OCI-LY7 (cell line): ENCODE results near the gene EFNA3. TPM values are rescaled to one million over a fixed set of nuclear protein-coding genes. Genes with fewer than 3 reads are reported as not detected.

Experiments used
- BruUV-seq: library from RNA; stranded (reverse); fragments of 400-500 nt; replicated peaks from 2 replicates; lab custom pipeline; 2021; lab: Mats Ljungman, UMichigan
- CTCF ChIA-PET: fragments of 300-600 bp; sonication (Branson Sonifier 250); formaldehyde crosslinking; loops from one replicate; lab custom pipeline; 2022; ENCODE audit warnings: antibody characterized with exemption; ENCODE audit not compliant: unreplicated experiment; lab: Charles Lee
- POLR2A ChIA-PET: fragments of 300-600 bp; sonication (Branson Sonifier 250); formaldehyde crosslinking; loops from one replicate; lab custom pipeline; 2022; ENCODE audit warnings: antibody characterized with exemption; lab: Charles Lee
- DNase-seq: peaks from one replicate; pipeline ENCODE4 v3.0.0-alpha.2; 2015; ENCODE audit warnings: low spot score
- H2AFZ ChIP-seq: fragments of 200-600 bp; sonication (generic), shearing (Covaris generic); 2 replicates; pipeline ENCODE4 v1.6.1; 2014; ENCODE audit warnings: mild to moderate bottlenecking, antibody characterized with exemption, low read length, moderate library complexity
- H3K27ac ChIP-seq: fragments of 200-600 bp; sonication (generic); 2 replicates; pipeline ENCODE4 v1.5.1; 2014; ENCODE audit warnings: mixed run types, low read depth, mild to moderate bottlenecking, moderate library complexity, low read length, inconsistent platforms; ENCODE audit not compliant: poor library complexity, severe bottlenecking
- H3K36me3 ChIP-seq: fragments of 200-600 bp; sonication (generic); 2 replicates; pipeline ENCODE4 v1.6.1; 2014; ENCODE audit warnings: mild to moderate bottlenecking, antibody characterized with exemption, low read length, moderate library complexity, mixed read lengths; ENCODE audit not compliant: insufficient read depth
- H3K4me1 ChIP-seq: fragments of 200-600 bp; sonication (generic); 2 replicates; pipeline ENCODE4 v1.5.1; 2014; ENCODE audit warnings: mild to moderate bottlenecking, low read length; ENCODE audit not compliant: insufficient read depth, poor library complexity, severe bottlenecking
- H3K4me2 ChIP-seq: fragments of 200-600 bp; sonication (generic); 2 replicates; pipeline ENCODE4 v1.6.1; 2014; ENCODE audit warnings: mild to moderate bottlenecking, low read length
- H3K4me3 ChIP-seq: fragments of 200-600 bp; sonication (generic); 2 replicates; pipeline ENCODE4 v1.5.1; 2014; ENCODE audit warnings: mild to moderate bottlenecking, low read depth, low read length; ENCODE audit not compliant: poor library complexity, severe bottlenecking
- H3K79me2 ChIP-seq: fragments of 200-600 bp; sonication (generic); 2 replicates; pipeline ENCODE4 v1.6.1; 2016; ENCODE audit warnings: low read depth, mild to moderate bottlenecking, low read length, moderate library complexity, mixed read lengths; ENCODE audit not compliant: insufficient read depth
- H3K9me2 ChIP-seq: fragments of 200-600 bp; sonication (generic); 2 replicates; pipeline ENCODE4 v1.6.1; 2016; ENCODE audit warnings: mild to moderate bottlenecking, low read length, mixed read lengths; ENCODE audit not compliant: insufficient read depth
- H3K9me3 ChIP-seq: fragments of 200-600 bp; sonication (generic); 2 replicates; pipeline ENCODE4 v1.6.1; 2014; ENCODE audit warnings: mild to moderate bottlenecking, mixed run types, low read length, mixed read lengths
- H4K20me1 ChIP-seq: fragments of 200-600 bp; sonication (generic); 2 replicates; pipeline ENCODE4 v1.6.1; 2014; ENCODE audit warnings: mild to moderate bottlenecking, antibody characterized with exemption, low read length, moderate library complexity, mixed read lengths; ENCODE audit not compliant: insufficient read depth
- CTCF ChIP-seq: fragments of 200-600 bp; sonication (generic); conservative IDR thresholded peaks from 2 replicates; pipeline ENCODE4 v1.5.1; 2014; ENCODE audit warnings: mild to moderate bottlenecking, antibody characterized with exemption, low read length, moderate library complexity, mixed read lengths
- EZH2phosphoT487 ChIP-seq: fragments of 200-600 bp; sonication (generic); IDR thresholded peaks from 2 replicates; pipeline ENCODE4 v1.6.1; 2018; ENCODE audit warnings: low read depth, borderline replicate concordance, mild to moderate bottlenecking, mixed run types, antibody characterized with exemption, low read length, moderate library complexity, mixed read lengths
- intact Hi-C: fragments of 100-400 bp; cut with micrococcal nuclease; formaldehyde crosslinking; loops from one replicate; pipeline ENCODE4 v1.10.0; 2022; ENCODE audit not compliant: unreplicated experiment
- total RNA-seq, 2 experiments: library from RNA; depleted of rRNA in 1 of 2; stranded (reverse); fragments of >200 nt in 1 of 2; shearing (Covaris generic) in 1 of 2; gene quantifications; 2 replicates each; pipeline ENCODE4 v1.2.3, GENCODE V29; 2014 to 2022

Gene EFNA3
- total RNA-seq, 2 experiments from 2014 or later, result 6.7 to 10.8 TPM

DNA sequence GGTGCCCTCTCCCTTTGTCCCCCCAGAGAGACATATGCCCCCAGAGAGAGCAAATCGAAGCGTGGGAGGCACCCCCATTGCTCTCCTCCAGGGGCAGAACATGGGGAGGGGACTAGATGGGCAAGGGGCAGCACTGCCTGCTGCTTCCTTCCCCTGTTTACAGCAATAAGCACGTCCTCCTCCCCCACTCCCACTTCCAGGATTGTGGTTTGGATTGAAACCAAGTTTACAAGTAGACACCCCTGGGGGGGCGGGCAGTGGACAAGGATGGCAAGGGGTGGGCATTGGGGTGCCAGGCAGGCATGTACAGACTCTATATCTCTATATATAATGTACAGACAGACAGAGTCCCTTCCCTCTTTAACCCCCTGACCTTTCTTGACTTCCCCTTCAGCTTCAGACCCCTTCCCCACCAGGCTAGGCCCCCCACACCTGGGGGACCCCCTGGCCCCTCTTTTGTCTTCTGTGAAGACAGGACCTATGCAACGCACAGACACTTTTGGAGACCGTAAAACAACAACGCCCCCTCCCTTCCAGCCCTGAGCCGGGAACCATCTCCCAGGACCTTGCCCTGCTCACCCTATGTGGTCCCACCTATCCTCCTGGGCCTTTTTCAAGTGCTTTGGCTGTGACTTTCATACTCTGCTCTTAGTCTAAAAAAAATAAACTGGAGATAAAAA is 8.4 kb downstream of the EFNA3 start:
- H3K27ac ChIP-seq, result no peak overlapping the region
- H3K9me3 ChIP-seq, result no peaks in the 10 kb centered on the region
- no peaks in the 10 kb centered on the region for H3K36me3 ChIP-seq
- no peaks in the 10 kb centered on the region for H3K79me2 ChIP-seq
- peaks cover 29% of the 10 kb centered on the region for H3K4me1 ChIP-seq
- DNase-seq, result no peak
- TSS peak; percentile 51 for BruUV-seq
- no peak overlapping the region for H2AFZ ChIP-seq
- no peaks in the 10 kb centered on the region for H3K9me2 ChIP-seq
- H4K20me1 ChIP-seq, result no peaks in the 10 kb centered on the region
- peak overlapping the region; percentile 99; the same call in 1 of the 2 replicates for H3K4me2 ChIP-seq
- TF ChIP-seq CTCF (peak; percentile 62), EZH2phosphoT487 (no peak)
- CTCF ChIA-PET, result no interaction called here
- intact Hi-C loops, result no loop called here
- no peak overlapping the region for H3K4me3 ChIP-seq
- POLR2A ChIA-PET, result interaction anchor here (0.6 kb wide), 1 partner anchor 178 kb away, joined by 3 read pairs; no protein-coding TSS in a partner anchor

GRCh38 chr1:155091071-155092051 is 12.7 kb downstream of the EFNA3 start:
- ChIA-PET CTCF (interaction anchor here (0.7 to 2.0 kb wide), 5 partner anchors 46 to 81 kb away, joined by 3 to 12 read pairs (median 7); partner anchors contain the start of gene KRTCAP2), POLR2A (interaction anchor here (1.5 kb wide), 1 partner anchor 81 kb away, joined by 6 read pairs; the partner anchor contains the start of gene KRTCAP2)
- Histone ChIP-seq H3K79me2 (no peaks in the 10 kb centered on the region), H3K27ac (no peak overlapping the region), H3K9me3 (no peaks in the 10 kb centered on the region), H2AFZ (peak overlapping the region; percentile 65), H3K9me2 (no peaks in the 10 kb centered on the region), H3K4me3 (no peak overlapping the region), H3K4me1 (peaks cover 13% of the 10 kb centered on the region), H4K20me1 (no peaks in the 10 kb centered on the region), H3K4me2 (peak overlapping the region; percentile 55), H3K36me3 (no peaks in the 10 kb centered on the region)
- intact Hi-C loops, result loop anchor here (1.0 kb wide), 1 partner anchor 76 kb away; no protein-coding TSS in a partner anchor
- BruUV-seq, result no TSS peak
- TF ChIP-seq EZH2phosphoT487 (no peak), CTCF (peak; percentile 97)
- peak; percentile 80 for DNase-seq
